Measurements from ENCODE around the gene LRRN2.
"Not testable (repeated sequence)": the region's sequence is repeated elsewhere in the genome, so short reads cannot be mapped to it uniquely, and the experiment has no call there.

The LRRN2 gene

DNA sequence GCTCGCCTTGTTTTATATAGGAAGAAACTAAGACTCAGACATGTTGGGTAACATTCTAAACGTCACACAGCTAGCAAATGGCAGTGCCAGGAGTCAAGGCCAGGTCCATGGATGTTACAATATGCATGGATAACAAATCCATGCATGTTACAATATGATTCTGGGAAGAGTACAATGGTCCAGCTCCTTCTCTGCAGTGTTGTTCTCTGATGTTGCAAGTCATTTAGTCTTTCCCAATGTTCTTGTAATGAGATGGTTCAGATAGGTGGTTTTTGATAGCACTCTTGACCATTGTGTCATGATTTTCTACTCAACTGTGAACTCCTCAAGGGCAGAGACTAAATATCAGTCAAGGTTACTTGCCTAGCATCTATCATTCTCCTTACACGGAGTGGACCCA lies 15.7 kb upstream of the LRRN2 start:
- no peak overlapping the region for H3K4me3 ChIP-seq (ENCODE audit: low read depth, low read length)
- TF ChIP-seq, protein P1, sequence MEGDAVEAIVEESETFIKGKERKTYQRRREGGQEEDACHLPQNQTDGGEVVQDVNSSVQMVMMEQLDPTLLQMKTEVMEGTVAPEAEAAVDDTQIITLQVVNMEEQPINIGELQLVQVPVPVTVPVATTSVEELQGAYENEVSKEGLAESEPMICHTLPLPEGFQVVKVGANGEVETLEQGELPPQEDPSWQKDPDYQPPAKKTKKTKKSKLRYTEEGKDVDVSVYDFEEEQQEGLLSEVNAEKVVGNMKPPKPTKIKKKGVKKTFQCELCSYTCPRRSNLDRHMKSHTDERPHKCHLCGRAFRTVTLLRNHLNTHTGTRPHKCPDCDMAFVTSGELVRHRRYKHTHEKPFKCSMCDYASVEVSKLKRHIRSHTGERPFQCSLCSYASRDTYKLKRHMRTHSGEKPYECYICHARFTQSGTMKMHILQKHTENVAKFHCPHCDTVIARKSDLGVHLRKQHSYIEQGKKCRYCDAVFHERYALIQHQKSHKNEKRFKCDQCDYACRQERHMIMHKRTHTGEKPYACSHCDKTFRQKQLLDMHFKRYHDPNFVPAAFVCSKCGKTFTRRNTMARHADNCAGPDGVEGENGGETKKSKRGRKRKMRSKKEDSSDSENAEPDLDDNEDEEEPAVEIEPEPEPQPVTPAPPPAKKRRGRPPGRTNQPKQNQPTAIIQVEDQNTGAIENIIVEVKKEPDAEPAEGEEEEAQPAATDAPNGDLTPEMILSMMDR (IDR thresholded peaks at IDR 0.05; ENCODE audit: low read depth, low read length) = no peak

DNA sequence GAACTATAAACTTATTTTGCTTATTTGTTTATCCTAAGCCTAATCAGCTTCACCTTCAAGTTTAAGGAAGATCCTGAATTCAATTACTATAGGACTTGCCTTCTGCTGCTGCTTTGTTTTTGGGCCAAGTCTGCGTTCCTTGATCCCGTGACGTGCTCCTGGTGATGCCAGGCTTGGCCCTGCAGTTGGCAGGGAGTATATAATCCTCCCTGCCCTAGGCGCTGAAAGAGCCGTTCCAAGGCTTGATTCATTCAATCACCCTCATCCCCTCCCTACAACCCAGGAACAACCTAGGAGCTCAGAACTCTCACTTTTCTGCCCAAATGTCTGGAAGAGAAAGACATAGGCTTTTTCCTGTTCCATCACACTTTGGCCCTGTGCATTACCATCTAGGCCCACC lies 12.4 kb upstream of the LRRN2 start:
- no peak overlapping the region for H3K4me3 ChIP-seq (ENCODE audit: low read depth, low read length)
- TF ChIP-seq, protein P1 (IDR thresholded peaks at IDR 0.05; ENCODE audit: low read depth, low read length) = no peak

DNA sequence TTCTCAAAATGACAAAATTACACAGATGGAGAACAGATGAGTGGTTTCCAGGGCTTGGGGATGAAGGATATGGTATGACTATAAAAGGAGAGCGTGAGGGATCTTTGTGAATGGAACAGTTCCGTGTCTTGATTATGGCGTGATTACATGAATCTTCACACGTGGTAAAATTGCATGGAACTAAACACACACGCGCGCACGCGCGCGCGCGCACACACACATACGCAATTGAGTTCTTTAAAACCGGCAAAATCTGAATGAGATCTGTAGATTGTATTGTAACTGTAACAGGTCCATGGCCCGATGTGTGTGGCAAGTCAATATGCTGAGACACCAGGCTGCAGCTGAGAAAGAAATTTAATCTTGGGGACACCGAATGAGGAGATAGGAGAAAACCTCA lies 11.1 kb upstream of the LRRN2 start:
- TF ChIP-seq, protein P1 (IDR thresholded peaks at IDR 0.05; ENCODE audit: low read depth, low read length) = no peak
- no peak overlapping the region for H3K4me3 ChIP-seq (ENCODE audit: low read depth, low read length)

DNA sequence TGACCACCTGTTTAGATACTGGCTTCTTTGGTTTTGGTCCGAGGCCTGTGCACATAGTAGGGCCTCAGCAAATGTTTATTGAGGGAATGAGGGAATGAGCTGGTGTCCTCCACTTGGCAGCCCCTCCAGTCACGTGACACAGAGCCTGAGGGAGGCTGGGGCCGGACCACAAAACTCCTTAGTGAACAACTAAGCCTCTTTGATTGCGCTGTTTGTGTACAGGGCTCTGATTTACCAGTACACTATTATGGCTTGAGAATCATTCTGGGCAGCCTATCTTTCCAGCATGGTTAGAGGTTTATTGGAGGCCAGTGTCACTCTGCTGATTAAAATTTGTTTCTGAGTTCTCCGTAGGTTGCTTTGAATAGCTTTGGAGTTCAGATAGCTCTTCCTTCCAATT lies 10.2 kb upstream of the LRRN2 start:
- H3K4me3 ChIP-seq (ENCODE audit: low read depth, low read length) = no peak overlapping the region
- TF ChIP-seq, protein P1 (IDR thresholded peaks at IDR 0.05; ENCODE audit: low read depth, low read length) = no peak

DNA sequence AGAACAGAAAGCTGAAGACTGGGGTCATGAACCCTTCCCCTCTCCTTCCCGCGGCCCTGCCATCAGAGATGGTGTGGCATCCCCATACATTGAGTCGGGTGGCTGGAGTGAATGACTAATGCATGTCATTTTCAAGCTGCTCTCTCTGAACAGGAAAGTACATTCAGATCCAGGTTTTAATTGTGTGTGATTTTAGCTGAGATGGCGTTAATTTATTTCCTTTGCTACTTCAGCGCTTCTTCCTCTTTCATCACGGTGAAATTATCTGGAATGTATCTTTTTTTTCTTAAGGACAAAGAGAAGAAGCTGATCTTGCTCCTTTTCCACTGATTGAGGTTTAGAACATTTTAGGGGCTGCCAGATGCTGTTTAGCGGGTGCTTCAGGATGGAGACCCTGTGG lies 8.6 kb upstream of the LRRN2 start:
- TF ChIP-seq, protein P1 (IDR thresholded peaks at IDR 0.05; ENCODE audit: low read depth, low read length) = no peak
- no peak overlapping the region for H3K4me3 ChIP-seq (ENCODE audit: low read depth, low read length)

DNA sequence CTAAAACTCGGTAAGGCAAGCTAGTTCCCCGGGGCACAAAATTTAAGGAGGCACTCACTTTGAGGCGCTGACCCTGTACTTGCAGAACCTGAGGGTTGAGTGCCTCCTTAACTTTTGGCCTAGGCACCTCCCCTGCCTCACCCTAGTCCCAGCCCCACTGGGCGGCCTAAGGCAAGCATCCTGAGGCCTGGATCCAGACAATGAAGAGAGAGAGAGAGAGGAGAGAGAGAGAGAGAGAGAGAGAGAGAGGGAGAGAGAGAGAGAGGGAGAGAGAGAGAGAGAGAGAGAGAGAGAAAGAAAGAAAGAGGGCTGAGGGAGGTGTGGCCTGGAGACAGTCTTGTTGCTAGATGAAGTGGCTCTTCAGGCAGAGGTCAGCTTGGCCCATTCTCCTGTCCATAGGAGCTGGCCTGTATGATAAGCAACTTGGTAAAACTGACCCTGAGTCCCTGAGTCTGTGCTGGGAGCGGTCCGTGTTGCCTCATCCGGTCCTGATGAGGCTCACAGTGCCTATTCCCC lies 7.4 kb upstream of the LRRN2 start:
- TF ChIP-seq, protein P1 (IDR thresholded peaks at IDR 0.05; ENCODE audit: low read depth, low read length) = no peak
- H3K4me3 ChIP-seq (ENCODE audit: low read depth, low read length) = no peak overlapping the region

DNA sequence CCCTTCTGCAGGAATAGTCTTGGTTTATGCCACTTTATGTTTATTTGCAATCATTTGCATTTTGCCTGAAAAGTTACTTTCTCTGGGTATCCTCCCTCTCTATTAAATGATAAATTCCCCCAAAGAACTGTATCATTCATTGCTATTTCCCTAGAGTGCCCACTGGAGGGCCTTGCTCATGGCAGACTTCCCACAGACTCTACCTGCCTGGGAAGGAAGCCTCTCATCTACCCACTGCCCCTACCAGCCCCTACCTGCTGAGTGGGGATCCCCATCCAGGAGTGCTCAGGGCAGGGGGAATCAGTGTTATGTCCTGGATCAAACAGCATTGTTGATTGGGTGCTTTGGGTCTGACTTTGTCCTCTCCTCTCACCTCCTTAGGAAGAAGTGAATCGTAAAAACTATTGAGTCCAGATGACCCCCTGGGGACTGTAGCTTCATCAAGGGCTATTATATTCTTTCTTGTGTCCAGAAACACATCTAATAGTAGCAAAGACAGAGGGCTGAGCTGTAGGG lies 6.8 kb upstream of the LRRN2 start:
- TF ChIP-seq, protein P1 (IDR thresholded peaks at IDR 0.05; ENCODE audit: low read depth, low read length) = no peak
- H3K4me3 ChIP-seq (ENCODE audit: low read depth, low read length) = no peak overlapping the region

DNA sequence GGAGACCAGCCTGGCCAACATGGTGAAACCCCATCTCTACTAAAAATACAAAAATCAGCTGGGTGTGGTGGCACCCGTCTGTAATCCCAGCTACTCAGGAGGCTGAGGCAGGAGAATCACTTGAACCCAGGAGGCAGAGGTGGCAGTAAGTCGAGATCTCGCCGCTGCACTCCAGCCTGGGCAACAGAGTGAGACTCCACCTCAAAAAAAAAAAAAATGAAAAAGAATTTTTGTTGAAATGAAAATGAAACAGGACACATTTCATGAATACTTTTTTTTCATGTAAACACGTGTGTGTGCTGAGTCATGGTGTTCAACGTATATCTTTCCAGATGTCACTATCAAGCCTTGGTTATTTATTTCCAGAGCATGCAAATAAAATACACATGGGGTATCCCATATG lies 5.8 kb upstream of the LRRN2 start:
- not testable (repeated sequence) for H3K4me3 ChIP-seq (ENCODE audit: low read depth, low read length)

Measured in WI38 (cell line).